ENCODE data around the gene WSCD1. TPM values are rescaled to one million over a fixed set of nuclear protein-coding genes. Genes with fewer than 3 reads are reported as not detected.

Gene WSCD1
- total and polyA plus RNA-seq, 2 donors (not counting 1 experiment from before 2014, with no cell fraction given), result not detected

- Histone ChIP-seq H3K27ac (ENCODE audit: low read length in 2 of 2) (no peak overlapping the region), H3K79me2 (ENCODE audit: control insufficient read depth, insufficient read depth, low read length) (no peaks in the 10 kb centered on the region), H3K36me3 (replicated peaks in 1 of 2; ENCODE audit: control extremely low read depth in 1 of 2, control insufficient read depth in 1 of 2, extremely low read depth in 1 of 2, insufficient read depth in 2 of 2, low read length in 1 of 2) (no peaks in the 10 kb centered on the region), H2AFZ (ENCODE audit: insufficient read depth, low read depth, low read length, poor library complexity, severe bottlenecking) (no peak overlapping the region), H3K9ac (ENCODE audit: low read length) (no peak overlapping the region), H3K27me3 (replicated peaks in 1 of 4; ENCODE audit: control extremely low read depth in 1 of 4, control insufficient read depth in 3 of 4, insufficient read depth in 4 of 4, low read length in 3 of 4) (peaks cover 0 to 4% (median 0%) of the 10 kb centered on the region in 4 experiments), H4K20me1 (ENCODE audit: control insufficient read depth, insufficient read depth, low read length, poor library complexity, severe bottlenecking) (no peaks in the 10 kb centered on the region), H3K4me3 (ENCODE audit: control extremely low read depth in 1 of 5, extremely low read depth in 1 of 5, insufficient read depth in 1 of 5, low read depth in 2 of 5, low read length in 4 of 5) (no peak overlapping the region), H3K4me2 (replicated peaks; ENCODE audit: low read depth, low read length, poor library complexity, severe bottlenecking) (no peak overlapping the region), H3K4me1 (ENCODE audit: control insufficient read depth in 2 of 2, insufficient read depth in 2 of 2, low read length in 2 of 2) (no peaks in the 10 kb centered on the region), H3K9me3 (ENCODE audit: control extremely low read depth in 1 of 3, control insufficient read depth in 2 of 3, insufficient read depth in 1 of 3, low read length in 2 of 3) (no peaks in the 10 kb centered on the region)
- ATAC-seq (ENCODE audit: low read depth) (no peak), DNase-seq (no peak)
- Mint-ChIP-seq H3K4me1 (no peaks in the 10 kb centered on the region), H3K9me3 (ENCODE audit: insufficient read depth) (no peaks in the 10 kb centered on the region), H3K27me3 (peaks cover 10% of the 10 kb centered on the region), H3K4me3 (no peak overlapping the region), H3K27ac (no peak overlapping the region)
- POLR2A ChIA-PET, result no interaction called here
- TF ChIP-seq EZH2 (IDR thresholded peaks at IDR 0.05; ENCODE audit: borderline replicate concordance, insufficient read depth, low read depth, low read length, poor library complexity, severe bottlenecking), result no peak
- TF ChIP-seq, protein P1, sequence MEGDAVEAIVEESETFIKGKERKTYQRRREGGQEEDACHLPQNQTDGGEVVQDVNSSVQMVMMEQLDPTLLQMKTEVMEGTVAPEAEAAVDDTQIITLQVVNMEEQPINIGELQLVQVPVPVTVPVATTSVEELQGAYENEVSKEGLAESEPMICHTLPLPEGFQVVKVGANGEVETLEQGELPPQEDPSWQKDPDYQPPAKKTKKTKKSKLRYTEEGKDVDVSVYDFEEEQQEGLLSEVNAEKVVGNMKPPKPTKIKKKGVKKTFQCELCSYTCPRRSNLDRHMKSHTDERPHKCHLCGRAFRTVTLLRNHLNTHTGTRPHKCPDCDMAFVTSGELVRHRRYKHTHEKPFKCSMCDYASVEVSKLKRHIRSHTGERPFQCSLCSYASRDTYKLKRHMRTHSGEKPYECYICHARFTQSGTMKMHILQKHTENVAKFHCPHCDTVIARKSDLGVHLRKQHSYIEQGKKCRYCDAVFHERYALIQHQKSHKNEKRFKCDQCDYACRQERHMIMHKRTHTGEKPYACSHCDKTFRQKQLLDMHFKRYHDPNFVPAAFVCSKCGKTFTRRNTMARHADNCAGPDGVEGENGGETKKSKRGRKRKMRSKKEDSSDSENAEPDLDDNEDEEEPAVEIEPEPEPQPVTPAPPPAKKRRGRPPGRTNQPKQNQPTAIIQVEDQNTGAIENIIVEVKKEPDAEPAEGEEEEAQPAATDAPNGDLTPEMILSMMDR (IDR thresholded peaks at IDR 0.05), result no peak
- 82% methylated on average over 6 of the region's 7 CpGs for WGBS (ENCODE audit: insufficient coverage)
- intact Hi-C loops (cut with micrococcal nuclease), result no loop called here
- CTCF ChIA-PET, result interaction anchor here (1.6 kb wide), 1 partner anchor 33 kb away, joined by 3 read pairs; no protein-coding TSS in a partner anchor
Measured at GRCh38 chr17:6035801-6036394, 34.3 kb upstream of the WSCD1 start.

GRCh38 chr17:6040504-6040903 lies 29.7 kb upstream of the WSCD1 start:
- Mint-ChIP-seq H3K4me1 (no peaks in the 10 kb centered on the region), H3K27me3 (peaks cover 3% of the 10 kb centered on the region), H3K4me3 (no peak overlapping the region), H3K9me3 (ENCODE audit: insufficient read depth) (no peaks in the 10 kb centered on the region), H3K27ac (no peak overlapping the region)
- H3K36me3 ChIP-seq (replicated peaks in 1 of 2; ENCODE audit: control extremely low read depth in 1 of 2, control insufficient read depth in 1 of 2, extremely low read depth in 1 of 2, insufficient read depth in 2 of 2, low read length in 1 of 2), result no peaks in the 10 kb centered on the region
- no peak overlapping the region for H3K4me3 ChIP-seq (ENCODE audit: control extremely low read depth in 1 of 5, extremely low read depth in 1 of 5, insufficient read depth in 1 of 5, low read depth in 2 of 5, low read length in 4 of 5)
- POLR2A ChIA-PET, result no interaction called here
- H3K9ac ChIP-seq (ENCODE audit: low read length), result no peak overlapping the region
- no peak for ATAC-seq (ENCODE audit: low read depth)
- peaks cover 0 to 3% (median 0%) of the 10 kb centered on the region in 3 donors for H3K9me3 ChIP-seq (ENCODE audit: control extremely low read depth in 1 of 3, control insufficient read depth in 2 of 3, insufficient read depth in 1 of 3, low read length in 2 of 3)
- peaks cover 0 to 4% (median 0%) of the 10 kb centered on the region in 4 experiments for H3K27me3 ChIP-seq (replicated peaks in 1 of 4; ENCODE audit: control extremely low read depth in 1 of 4, control insufficient read depth in 3 of 4, insufficient read depth in 4 of 4, low read length in 3 of 4)
- TF ChIP-seq, protein P1 (IDR thresholded peaks at IDR 0.05), result no peak
- no peak for TF ChIP-seq EZH2 (IDR thresholded peaks at IDR 0.05; ENCODE audit: borderline replicate concordance, insufficient read depth, low read depth, low read length, poor library complexity, severe bottlenecking)
- H2AFZ ChIP-seq (ENCODE audit: insufficient read depth, low read depth, low read length, poor library complexity, severe bottlenecking), result no peak overlapping the region
- WGBS (ENCODE audit: insufficient coverage), result 80% methylated on average over 6 of the region's 13 CpGs
- CTCF ChIA-PET, result no interaction called here
- intact Hi-C loops (cut with micrococcal nuclease), result no loop called here
- H3K4me1 ChIP-seq (ENCODE audit: control insufficient read depth in 2 of 2, insufficient read depth in 2 of 2, low read length in 2 of 2), result no peaks in the 10 kb centered on the region
- no peaks in the 10 kb centered on the region for H4K20me1 ChIP-seq (ENCODE audit: control insufficient read depth, insufficient read depth, low read length, poor library complexity, severe bottlenecking)
- H3K79me2 ChIP-seq (ENCODE audit: control insufficient read depth, insufficient read depth, low read length), result no peaks in the 10 kb centered on the region
- no peak for DNase-seq
- H3K4me2 ChIP-seq (replicated peaks; ENCODE audit: low read depth, low read length, poor library complexity, severe bottlenecking), result no peak overlapping the region
- H3K27ac ChIP-seq (ENCODE audit: low read length in 2 of 2), result no peak overlapping the region
